Epithelial cell of proximal tubule (primary cell): Measurements from ENCODE around the gene ARHGEF37. TPM values are rescaled to one million over a fixed set of nuclear protein-coding genes. Genes with fewer than 3 reads are reported as not detected.

Experiments
- DNase-seq: peaks from one replicate; pipeline ENCODE4 v3.0.0-alpha.2; 2011; ENCODE audit warnings: low read depth
- H3K4me3 ChIP-seq: 2 replicates; pipeline ENCODE4 v1.5.1; 2011; ENCODE audit warnings: low read depth, mild to moderate bottlenecking, low read length
- CTCF ChIP-seq: conservative IDR thresholded peaks from 2 replicates; pipeline ENCODE4 v1.5.1; 2012; ENCODE audit warnings: low read depth, mild to moderate bottlenecking, low read length
- total RNA-seq: library from RNA; depleted of rRNA; stranded (reverse); fragments of >200 nt; gene quantifications from 2 replicates; pipeline ENCODE4 v1.2.3, GENCODE V29; 2015

Gene ARHGEF37
- total RNA-seq, 1 donor from 2014 or later = 2.7 TPM

DNA sequence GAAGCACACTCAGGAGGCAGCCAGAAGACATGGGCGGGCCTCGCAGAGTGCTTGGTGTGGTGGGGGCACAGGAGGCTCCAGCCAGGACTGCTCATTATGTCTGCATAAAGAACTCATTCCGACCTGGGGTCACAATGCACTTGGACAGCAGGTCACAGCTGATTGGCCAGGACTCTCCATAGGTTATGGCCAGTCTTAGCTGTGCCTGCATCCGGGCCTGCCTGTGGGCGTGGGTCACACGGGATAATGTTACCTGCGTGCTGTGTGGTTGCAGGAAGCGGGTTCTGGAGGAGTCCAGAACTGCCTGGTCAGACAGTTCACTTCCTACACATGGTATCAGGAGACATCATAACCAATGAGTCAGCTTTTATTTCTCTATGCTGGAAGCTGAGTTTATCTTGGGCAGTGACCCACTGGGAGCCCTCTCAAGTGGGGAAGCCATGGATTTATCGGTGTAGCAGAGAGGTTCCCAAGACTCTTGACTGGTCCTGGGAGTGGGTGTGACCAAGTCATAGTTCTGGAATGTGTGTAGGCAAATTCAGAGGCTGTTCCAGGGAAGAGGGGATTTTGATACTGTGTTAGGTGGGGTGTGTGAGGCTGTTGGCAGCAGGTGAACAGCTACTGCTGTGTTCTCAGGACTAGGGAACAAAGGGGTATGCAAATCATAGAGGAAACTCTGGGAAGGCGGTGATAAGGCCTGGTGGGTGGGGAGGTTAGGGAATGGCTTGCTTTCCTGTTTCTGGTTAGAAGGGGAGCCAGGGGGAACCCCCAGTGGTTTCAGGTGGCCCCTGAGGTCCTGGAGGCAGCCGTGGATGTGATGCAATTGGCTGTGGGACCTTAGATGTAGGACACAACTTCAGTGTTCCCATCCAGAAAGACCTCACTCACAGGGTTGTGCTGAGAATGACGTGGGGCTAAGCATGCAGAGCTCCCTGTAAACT lies 51.3 kb downstream of the ARHGEF37 start:
- no peak overlapping the region for H3K4me3 ChIP-seq
- peak; percentile 69 for DNase-seq
- no peak for TF ChIP-seq CTCF

GRCh38 chr5:149633476-149634350 lies 52.4 kb downstream of the ARHGEF37 start:
- no peak for TF ChIP-seq CTCF
- no peak for DNase-seq
- no peak overlapping the region for H3K4me3 ChIP-seq

DNA sequence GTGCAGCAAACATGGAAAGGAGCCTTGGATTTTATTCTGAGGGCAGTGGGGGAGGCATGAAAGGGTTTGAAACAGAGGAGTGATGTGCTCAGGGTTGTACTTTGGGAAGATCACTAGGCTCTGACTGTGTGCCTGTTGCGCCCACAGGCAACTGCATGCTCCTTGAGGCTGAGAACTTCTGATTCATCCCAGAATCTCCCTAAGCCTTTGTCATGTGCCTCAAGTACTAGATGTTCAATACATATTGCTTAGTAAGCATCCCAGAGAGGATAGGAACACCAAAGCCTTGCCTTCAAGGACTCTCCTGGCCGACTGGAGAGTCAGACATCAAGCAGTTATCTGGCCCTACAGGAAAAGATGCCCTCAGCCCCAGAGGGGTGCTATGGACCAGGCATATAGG lies 54.1 kb downstream of the ARHGEF37 start:
- no peak for DNase-seq
- no peak overlapping the region for H3K4me3 ChIP-seq
- TF ChIP-seq CTCF = no peak

DNA sequence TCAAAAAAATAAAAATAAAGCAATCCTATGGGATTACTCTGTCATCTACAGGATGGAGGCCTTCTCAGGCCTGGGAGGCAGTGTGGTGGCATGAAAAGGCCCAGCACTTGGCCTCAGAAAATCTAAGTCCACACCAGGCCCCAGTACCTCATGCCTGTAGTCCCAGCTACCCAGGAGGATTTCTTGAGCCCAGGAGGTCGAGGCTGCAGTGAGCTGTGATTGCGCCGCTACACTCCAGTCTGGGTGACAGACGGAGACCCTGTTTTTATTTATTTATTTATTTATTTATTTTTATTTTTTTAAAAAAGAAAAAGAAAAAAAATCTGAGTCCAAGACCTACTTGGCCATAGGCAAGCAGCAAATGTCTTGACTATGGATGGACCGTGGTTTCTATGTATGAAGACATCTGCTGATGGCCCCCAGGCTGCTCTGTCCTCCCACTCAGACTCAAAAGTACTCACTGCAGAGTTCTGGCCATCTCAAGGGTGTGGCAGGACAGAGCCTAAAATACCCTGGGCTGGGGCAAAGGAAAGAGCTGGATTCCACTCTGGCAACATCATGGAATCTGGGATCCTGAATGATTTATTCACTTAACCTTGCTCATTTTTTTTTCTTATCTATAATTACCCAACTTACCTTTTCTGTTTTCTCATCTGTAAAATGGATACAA lies 55.0 kb downstream of the ARHGEF37 start:
- no peak for DNase-seq
- TF ChIP-seq CTCF = no peak
- no peak overlapping the region for H3K4me3 ChIP-seq

- no peak for DNase-seq
- H3K4me3 ChIP-seq = no peak overlapping the region
- TF ChIP-seq CTCF = peak; percentile 89
Observed at GRCh38 chr5:149636861-149637246, 55.6 kb downstream of the ARHGEF37 start.

DNA sequence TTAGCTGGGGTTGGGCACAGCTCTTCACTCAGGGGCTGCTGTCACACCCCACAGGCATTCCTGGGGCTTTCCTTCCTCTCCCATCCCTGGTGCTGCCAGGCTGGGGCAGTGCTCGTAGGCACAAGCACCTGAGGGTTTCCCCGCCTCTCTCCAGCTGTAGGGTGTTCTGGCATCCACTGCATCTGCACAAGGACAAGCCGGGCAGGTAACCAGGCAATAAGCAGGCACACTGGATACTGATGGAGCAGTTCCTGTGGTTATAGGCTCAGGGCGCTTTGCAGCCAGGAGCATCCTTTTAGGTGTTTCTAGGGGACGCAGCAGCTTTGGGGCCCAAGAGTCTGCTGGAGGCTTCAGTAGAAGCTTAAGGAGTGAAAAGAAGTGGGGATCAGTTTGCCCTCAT lies 56.8 kb downstream of the ARHGEF37 start:
- DNase-seq = no peak
- no peak overlapping the region for H3K4me3 ChIP-seq
- no peak for TF ChIP-seq CTCF
